ENCODE data around the gene FIGNL2.

DNA sequence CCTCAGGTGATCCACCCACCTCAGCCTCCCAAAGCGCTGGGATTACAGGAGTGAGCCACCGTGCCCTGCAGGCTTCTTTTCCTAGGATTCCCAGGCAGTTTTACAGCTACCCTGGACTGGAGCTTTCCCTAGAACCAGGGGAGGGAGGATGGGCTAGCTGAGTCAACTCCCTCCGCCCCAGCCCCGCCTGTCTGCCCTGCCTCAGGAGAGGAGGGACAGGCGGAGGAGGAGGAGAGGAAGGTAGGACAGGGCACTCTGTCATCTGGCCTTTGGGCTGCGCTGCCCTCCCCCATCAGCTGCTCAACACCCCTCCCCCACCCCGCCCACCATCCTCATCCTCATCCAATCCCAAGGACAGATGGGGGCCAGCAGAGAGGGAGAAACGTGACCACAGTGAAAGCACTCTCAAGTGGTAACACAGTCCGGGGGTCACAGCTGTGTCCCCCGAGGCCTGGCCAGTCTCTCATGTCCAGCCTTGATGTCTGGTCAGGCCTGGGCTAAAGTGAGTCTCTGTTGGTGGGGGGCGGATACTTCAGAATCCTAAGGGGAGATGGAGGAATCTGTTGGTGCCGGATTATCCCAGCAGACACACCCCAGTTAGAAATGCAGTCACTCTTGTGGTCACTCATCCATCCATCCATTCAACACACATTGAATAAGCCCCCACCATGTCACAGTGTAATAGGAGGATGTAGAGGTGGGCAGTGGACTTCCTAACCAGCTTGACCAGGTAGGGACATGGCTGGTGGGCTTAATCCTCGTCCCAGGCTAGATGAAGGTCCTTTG, 12.3 kb downstream of the FIGNL2 start:
- TF ChIP-seq, protein P1, sequence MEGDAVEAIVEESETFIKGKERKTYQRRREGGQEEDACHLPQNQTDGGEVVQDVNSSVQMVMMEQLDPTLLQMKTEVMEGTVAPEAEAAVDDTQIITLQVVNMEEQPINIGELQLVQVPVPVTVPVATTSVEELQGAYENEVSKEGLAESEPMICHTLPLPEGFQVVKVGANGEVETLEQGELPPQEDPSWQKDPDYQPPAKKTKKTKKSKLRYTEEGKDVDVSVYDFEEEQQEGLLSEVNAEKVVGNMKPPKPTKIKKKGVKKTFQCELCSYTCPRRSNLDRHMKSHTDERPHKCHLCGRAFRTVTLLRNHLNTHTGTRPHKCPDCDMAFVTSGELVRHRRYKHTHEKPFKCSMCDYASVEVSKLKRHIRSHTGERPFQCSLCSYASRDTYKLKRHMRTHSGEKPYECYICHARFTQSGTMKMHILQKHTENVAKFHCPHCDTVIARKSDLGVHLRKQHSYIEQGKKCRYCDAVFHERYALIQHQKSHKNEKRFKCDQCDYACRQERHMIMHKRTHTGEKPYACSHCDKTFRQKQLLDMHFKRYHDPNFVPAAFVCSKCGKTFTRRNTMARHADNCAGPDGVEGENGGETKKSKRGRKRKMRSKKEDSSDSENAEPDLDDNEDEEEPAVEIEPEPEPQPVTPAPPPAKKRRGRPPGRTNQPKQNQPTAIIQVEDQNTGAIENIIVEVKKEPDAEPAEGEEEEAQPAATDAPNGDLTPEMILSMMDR (conservative IDR thresholded peaks at IDR 0.05; ENCODE audit: low read depth, low read length) = no peak
- no peak for TF ChIP-seq EZH2 (IDR thresholded peaks at IDR 0.05; ENCODE audit: borderline replicate concordance, low read depth, low read length, poor library complexity, severe bottlenecking)

All from A673 (cell line).